Stimulated activated CD4-positive, alpha-beta T cell treated with anti-CD3 and anti-CD28 coated beads, Interleukin-15, amount 100 ng/mL, for 24 hours (primary cell): ENCODE measurements around the gene DENND4A.
"Not testable (repeated sequence)": the region's sequence is repeated elsewhere in the genome, so short reads cannot be mapped to it uniquely, and the experiment has no call there.

Experiments
- DNase-seq: peaks from one replicate; pipeline ENCODE4 v3.0.0-alpha.2; 2020

The DENND4A gene

GRCh38 chr15:65787260-65787659, 4.8 kb downstream of the DENND4A start:
- DNase-seq, result no peak

- no peak for DNase-seq
Measured at GRCh38 chr15:65785151-65785550, 6.9 kb downstream of the DENND4A start.

DNA sequence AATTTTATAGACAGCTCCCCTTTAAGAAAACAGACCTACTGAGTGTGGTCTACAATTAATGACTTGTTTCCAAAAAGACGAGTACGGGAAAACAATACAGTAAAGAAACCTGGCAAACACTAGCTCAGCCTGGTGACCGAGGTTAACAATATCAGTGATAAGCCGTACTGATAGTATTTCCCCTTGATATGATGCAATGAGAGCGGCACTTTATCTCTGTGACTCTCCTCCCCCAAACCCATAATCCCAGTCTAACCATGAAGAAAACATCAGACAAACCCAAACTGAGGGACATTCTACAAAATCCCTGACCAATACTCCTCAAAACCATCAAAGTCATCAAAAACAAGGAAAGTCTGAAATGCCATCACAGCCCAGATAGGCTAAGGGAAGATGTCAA, 8.2 kb downstream of the DENND4A start:
- no peak for DNase-seq

DNA sequence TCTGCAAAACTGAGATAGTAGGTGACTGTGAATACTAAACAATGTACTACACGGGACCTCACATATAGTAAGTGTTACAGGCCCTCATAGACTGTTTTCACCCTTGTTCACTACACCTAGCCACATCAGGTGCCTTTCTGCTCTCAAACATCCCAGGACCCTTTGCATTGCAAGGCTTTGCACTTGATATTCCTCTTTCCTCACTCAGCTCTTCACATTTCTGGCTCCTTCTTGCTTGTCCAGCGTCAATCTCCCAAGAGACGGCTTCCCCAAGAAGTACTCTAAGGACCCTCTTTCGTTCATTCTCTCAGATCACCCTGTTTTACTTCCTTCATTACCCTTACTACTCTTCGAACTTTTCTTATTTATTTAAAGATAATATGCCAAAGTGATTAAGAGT, 10.0 kb downstream of the DENND4A start:
- DNase-seq, result no peak

GRCh38 chr15:65778701-65779100, 13.4 kb downstream of the DENND4A start:
- DNase-seq, result not testable (repeated sequence)

- DNase-seq, result no peak
Measured at GRCh38 chr15:65778269-65778668, 13.8 kb downstream of the DENND4A start.

DNA sequence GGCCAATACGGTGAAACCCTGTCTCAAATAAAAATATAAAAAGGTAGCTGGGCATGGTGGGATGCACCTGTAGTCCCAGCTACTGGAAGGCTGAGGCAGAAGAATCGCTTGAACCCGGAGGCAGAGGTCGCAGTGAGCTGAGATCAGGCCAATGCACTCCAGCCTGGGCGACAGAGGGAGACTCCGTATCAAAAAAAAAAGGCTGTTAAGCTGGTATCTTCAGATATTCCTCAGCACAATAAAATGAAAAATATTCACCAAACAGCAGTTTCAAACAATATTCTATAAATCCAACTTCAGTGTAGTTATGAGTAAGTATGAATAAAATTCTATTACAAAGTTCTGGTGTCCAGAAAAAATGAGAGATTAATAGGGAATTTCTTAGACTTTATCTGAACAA, 14.2 kb downstream of the DENND4A start:
- DNase-seq, result no peak

DNA sequence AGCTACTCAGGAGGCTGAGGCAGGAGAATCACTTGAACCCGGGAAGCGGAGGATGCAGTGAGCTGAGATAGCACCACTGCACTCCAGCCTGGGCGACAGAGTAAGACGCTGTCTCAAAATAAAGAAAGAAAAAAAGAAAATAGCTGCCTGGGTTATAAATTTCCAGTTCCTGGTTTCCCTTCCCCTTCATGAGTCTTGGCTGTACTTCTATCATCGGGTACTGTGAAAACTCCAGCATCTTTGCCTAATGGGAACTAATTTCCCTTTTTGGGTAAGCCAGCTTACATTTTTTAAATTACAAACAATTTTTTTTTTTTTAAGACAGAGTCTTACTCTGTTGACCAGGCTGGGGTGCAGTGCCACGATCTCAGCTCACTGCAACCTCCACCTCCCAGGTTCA, 15.0 kb downstream of the DENND4A start:
- DNase-seq, result no peak

DNA sequence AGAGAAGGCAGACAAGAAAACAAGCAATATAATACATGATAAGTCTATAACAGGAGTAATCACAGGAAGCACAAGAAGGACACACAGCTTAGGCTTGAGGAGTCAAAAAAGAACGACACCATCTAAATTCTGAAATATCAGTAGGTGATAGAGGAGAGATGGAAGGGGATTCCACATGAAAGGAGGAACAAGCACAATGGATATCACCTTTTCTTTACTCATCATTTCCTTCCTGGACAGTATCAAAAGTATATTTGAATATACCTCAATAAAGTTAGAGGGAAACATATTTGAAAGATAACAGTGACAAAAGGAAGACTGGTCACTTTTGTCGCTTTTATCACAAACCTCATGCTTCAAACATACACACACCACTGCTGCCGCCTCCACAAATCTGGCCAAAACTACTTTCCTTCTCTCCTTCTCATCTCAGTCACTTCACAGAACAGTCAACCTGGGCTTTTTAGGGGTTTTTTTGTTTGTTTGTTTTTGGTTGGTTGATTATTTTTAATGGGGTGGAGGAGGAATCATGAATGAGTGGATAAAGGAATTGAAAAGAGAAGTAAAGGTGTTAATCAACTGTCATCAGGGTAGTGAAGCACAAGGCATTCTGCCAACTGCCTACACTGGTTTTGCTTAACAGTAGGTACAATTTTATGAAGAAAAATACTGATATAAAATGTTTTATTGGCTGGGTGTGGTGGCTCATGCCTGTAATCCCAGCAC, 18.5 kb downstream of the DENND4A start:
- no peak for DNase-seq

DNA sequence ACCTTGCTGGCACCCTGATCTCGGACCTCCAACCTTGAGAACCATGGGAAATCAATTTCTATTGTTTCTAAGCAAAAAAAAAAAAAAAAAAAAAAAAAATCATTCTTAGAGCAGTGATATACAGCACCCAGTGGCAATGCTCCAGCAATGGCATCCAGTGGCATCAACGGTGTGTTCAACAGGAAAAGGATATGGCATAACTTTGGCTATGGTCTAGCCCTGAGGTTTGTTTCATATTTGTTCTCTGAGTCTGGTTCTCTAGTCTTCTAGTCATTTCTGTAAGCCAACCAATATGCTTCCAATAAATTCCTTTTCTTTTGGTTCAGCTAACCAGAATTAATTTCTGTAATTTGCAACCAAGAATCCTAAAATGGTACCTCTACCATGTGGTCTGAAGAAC, 19.2 kb downstream of the DENND4A start:
- DNase-seq, result no peak

DNA sequence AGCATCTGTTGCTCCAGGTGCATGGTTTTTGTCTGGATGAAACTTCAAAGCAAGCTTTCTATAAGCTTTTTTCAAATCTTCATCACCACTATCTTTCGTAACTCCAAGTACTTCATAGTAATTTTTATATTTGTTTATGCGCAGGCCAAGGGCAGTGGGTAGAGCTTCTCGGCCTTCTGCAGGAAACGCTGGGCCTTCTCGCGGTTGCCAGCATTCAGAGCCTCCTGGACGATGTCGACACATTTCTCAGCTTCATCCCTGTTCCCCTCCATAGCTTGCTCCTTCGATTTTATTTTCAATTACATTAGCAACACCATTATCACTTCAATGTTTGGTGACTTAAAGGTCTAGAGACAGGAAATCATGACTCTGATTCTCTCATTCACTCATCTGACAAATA, 20.2 kb downstream of the DENND4A start:
- DNase-seq, result no peak

GRCh38 chr15:65769482-65769881, 22.6 kb downstream of the DENND4A start:
- no peak for DNase-seq

DNA sequence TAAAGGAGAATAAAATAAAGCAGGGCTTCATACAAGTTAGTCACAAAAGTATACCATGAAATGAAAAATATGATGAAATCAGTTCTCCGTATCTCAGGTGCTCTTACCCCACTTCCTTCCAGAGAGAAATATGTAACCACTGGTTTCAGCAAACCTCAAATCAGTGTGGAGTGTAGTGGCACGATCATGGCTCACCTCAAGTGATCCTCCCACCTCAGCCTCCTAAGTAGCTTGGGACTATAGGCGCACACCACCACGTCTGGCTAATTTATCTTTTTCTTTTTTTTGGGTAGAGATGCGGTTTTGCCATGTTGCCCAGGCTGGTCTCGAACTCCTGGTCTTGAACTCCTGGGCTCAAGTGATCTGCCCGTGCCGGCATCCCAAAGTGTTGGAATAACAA, 24.2 kb downstream of the DENND4A start:
- DNase-seq, result peak; percentile 16

DNA sequence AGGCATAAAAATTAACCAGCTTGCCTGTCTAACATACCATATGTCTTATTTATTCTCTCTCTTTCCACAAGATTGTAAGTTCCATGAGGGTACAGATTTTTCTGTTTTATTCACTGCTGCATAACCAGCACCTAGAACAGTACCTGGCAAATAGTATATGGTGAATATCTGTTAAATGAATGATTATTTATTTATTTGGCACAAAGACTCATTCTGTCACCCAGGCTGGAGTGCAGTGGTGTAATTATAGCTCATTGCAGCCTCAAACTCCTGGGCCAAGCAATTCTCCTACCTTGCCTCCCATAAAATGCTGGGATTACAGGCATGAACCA, 24.9 kb downstream of the DENND4A start:
- no peak for DNase-seq

- no peak for DNase-seq
Measured at GRCh38 chr15:65766422-65767263, 25.4 kb downstream of the DENND4A start.

DNA sequence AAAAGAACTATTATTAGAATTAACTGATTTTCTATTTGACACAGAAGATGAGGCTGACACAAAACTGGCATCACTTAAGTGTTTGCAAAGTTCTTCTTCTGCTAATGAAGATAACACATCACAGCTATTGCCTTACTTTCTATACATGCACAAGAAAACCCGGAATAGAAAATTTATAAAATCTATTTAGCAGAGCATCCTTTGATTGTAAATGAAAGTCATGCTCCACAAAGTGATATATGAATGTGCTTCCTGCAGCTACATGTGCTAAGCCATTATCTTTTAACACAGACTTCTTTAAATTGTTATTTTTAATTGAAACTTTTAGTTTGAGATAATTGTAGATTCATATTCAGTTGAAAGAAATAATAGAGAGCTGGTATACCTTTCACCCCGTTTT, 27.0 kb downstream of the DENND4A start:
- no peak for DNase-seq

DNA sequence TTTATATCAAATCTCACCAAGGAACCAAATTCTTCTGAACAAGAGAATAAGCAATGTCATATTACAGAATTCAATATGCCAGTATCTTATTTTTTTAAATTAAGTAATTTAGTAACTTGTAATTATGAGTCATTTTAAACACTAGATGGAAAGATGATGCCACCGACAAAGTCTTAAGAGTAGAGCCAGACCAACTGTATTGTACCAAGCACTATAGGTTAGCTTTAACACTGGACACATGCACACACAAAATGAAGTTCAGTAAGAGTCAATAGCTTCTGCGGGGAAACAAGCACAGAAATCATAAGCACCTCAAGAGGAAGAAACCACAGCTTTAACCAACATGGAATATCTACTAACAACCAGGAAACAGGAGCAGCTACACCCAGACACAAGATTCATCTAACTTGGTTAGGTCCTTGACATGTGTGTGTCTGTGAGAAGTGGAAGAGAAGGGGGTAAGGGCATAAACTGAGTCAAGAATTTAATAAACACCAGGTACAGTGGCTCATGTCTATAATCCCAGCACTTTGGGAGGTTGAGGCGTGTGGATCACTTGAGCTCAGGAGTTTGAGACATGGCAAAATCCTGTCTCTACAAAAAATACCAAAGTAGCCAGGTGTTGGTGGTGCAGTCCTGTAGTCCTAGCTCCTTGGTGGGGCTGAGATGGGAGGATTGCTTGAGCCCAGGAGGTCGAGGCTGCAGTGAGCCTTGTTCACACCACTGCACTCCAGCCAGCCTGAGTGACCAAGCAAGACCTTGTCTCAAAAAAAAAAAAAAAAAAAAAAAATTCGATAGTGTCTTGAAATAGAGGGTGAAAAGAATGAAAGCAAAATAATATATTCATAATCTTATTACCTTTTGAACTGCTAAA, 28.9 kb downstream of the DENND4A start:
- DNase-seq, result no peak

DNA sequence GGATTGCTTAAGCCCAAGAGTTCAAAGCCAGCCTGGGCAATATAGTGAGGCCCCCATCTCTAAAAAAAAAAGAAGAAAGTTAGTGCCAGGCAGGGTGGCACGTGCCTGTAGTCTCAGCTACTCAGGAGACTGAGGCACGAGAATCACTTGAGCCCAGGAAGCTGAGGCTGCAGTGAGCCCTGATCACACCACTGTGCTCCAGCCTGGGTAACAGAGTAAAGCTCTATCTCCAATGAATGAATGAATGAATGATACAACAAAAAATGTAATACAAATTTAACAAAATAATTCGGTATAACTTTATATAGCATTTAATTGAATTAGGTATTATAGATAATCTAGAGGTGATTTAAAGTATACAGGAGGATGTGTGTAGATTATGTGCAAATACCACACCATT, 29.7 kb downstream of the DENND4A start:
- no peak for DNase-seq

DNA sequence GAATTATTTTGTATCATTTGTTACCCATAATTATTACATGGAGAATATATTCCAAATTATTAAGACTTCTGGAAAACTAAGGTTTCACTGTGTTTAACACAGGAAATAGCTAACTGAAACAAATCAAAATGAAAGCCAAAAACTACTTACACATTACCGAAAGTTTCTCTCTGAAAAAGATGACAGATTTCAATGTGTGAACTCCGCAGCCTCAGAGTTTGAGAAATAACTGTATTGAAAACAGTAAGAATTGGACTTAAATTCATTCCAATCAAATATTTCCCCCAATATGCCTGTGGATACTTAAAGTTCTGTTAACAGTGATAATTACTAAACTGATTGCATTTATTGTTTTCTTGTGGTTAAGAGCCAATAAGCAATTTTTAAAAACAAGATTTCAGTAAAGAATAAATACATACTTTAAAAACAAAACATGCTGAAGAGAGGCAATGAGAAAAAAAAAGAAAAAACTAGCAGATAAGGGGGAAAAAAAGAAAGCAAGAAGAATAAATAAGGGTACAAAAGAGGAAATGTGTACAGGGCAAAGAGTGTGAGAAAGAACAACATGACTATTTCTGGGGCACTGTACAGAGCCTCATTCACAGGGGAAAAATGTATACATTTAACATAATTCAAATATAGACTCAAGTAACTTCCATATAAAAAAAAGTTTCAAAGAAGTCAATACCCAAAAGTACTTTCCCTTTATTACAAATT, 30.7 kb downstream of the DENND4A start:
- no peak for DNase-seq

DNA sequence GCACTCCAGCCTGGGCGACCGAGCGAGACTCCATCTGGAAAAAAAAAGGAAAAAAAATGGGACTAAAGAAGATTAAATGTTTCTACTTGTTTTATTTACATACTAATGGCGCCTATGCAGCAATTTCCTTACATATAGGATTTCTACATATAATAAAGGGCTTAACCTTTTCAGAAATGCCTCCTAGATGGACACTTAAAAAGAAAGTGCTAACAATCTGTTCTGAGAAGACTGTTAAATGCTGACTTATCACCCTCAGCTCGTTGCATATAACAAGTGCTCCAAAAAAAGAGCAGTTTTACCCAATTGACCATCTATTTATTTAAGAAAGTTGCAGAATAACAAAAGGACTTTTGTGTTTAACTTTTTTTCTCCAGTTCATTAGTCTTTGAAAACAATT, 32.7 kb downstream of the DENND4A start:
- DNase-seq, result no peak

DNA sequence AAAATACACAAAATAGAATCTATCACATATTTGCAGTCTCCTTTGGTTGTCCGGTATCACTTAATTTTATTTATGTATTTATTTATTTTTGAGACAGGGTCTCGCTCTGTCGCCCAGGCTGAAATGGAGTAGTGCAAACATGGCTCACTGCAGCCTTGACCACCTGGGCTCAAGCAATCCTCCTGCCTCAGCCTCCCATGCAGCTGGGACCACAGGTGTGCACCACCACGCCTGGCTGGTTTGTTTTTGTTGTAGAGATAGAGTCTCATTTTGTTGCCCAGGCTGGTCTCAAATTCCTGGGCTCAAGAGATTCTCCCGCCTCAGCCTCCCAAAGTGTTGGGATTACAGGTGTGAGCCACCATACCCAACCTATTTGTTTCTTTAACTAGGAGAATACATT, 33.9 kb downstream of the DENND4A start:
- no peak for DNase-seq

- no peak for DNase-seq
Measured at GRCh38 chr15:65757256-65757655, 34.8 kb downstream of the DENND4A start.

DNA sequence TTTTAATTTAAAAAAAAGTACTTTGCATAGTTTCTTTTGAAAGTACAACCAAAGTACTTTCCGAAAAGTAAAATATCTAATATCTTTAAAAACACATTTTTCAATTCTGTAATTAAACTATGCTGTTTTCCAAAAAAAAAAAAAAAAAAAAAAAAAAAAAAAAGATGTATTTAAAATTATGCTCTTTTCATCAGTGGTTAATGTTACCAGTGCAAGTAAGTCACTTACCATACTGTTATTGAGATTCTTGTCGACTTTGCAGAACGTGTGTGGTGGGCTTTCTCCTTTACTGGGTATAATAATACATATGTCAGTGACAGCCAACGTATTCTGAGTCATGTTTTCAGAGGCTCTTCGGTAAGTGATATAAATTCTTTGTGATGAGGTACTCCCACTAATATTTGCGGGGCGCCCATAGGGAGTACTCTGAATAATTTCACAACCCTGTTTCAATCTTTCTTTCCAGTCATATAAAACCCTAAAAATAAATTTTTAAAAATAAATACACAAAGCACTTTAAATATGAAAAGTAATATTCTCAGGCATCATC, 39.9 kb downstream of the DENND4A start:
- no peak for DNase-seq
